DMS114 treated with DMSO at 0.1 percent for 48 hours (cell line): ENCODE measurements around the gene PUSL1.
A peak's percentile ranks its signal among the peaks of the same experiment; 100 is the strongest.

ENCODE experiments used
- DNase-seq: peaks from one replicate; lab custom pipeline; 2025; ENCODE audit not compliant: unreplicated experiment; lab: John Stamatoyannopoulos, UW

PUSL1 gene

DNA sequence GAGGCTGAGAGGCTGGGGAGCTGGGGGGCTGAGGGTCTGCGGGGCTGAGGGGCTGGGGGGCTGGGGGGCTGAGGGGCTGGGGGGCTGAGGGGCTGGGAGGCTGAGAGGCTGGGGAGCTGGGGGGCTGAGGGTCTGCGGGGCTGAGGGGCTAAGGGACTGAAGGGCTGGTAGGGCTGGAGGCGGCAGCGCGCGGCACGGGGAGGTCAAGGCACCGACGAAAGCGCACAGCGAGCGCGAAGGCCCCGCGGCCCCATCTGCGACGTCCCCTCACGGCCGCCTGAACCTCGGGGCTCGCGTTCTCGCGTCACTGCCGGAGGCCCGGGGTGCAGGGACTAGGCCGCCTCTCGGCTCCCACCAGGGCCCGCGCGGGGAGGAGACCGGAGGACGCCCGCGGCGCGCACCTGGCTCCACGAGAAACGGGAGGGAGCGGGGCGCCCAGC lies 15.7 kb downstream of the PUSL1 start:
- DNase-seq, result no peak

DNA sequence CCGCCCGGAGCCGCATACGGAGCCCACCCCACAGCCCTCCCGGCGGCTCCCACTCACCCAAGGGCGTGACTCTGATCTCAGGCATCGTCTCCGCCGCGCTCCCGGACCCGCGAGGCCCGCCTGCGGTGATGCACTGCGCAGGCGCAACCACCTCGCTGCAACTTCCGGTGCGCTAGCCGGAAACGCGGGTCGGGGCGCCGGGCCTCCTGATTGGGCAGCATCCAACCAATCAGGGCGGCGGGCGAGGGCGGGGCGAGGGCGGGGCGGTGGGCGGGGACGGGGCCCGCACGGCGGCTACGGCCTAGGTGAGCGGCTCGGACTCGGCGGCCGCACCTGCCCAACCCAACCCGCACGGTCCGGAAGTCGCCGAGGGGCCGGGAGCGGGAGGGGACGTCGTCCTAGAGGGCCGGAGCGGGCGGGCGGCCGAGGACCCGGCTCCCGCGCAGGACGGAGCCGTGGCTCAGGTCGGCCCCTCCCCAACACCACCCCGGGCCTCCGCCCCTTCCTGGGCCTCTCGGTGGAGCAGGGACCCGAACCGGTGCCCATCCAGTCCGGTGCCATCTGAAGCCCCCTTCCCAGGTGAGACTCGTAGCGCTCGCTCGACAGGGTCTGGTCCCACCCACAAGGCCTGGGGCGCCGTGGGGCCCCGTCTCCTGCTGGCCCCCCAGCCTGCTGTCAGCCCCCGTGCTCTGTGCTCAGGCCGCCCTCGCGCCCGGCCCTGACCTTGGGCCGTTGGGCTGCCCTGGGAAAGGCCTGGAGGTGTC lies 16.3 kb downstream of the PUSL1 start, which contains the start of the genes CPTP and INTS11:
CPTP (plus strand) TSS at position 279 of the 764 bp plus-strand sequence. CDS start 2,109 bp downstream, outside the sequence.
INTS11 (minus strand) TSS at position 137 of the 764 bp plus-strand sequence; CDS start at position 85, 52 bp downstream.
- peak; percentile 70 for DNase-seq

DNA sequence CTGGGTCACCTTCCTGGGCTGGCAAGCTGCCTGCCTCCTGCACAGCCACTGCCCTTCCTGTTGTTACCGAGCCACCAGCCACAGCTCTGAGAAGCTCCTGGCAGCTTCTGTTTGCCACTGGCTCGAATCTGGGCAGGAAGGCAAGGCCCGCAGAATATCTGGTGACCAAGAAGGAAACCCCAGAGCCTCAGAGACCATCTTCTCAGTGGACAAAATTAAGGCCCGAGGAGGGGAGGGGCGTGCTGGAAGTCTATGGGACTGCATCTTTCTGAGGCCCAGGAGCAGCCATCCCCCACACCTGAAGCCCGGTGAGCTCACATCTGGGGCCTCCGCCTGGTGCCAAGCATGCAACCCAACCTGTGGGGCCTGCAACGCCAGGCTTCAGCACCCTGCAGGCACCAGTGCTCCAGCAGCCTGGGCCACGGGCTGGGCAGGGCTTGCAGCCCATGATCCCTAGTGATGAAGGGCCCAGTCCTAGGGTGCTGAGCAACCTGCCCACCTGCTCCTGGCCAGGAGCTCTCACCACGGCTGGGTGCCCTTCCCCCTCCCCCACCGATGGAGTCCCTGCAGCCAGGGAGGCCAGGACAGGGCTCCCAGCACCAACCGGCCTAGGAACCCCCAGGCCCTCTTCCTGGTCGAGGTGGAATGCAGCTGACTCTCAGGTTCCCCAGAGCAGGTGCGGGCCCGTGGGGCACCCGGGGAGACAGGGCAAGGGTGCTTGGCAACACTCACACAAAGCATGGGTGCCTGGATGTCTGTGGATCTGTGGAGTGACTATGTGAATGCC lies 17.1 kb downstream of the PUSL1 start:
- no peak for DNase-seq

DNA sequence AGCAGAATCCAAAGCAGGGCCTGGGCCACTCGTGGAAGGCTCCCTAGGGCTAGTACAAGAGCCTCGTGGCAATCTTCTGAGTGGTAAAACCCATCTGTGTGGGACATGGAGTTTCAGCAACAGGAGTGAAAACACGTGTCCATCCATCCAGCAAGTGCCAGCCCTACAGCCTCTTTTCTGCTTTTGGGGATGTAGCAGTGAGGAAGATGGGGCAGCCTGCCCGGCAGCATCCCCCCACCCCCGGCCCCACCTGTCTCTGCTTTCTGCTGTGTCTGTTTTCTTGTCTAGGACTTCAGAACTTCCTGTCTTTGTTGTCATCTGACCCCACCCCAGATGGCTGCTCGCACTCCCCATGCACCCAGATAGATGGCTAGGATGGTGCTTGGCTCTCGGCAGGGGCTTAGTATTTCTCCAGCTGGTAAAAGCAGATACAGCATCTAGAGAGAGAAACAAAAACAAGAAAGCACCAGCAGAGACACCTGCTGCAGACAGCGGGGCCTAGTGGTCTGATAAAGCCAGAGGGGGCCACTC lies 17.7 kb downstream of the PUSL1 start:
- no peak for DNase-seq

DNA sequence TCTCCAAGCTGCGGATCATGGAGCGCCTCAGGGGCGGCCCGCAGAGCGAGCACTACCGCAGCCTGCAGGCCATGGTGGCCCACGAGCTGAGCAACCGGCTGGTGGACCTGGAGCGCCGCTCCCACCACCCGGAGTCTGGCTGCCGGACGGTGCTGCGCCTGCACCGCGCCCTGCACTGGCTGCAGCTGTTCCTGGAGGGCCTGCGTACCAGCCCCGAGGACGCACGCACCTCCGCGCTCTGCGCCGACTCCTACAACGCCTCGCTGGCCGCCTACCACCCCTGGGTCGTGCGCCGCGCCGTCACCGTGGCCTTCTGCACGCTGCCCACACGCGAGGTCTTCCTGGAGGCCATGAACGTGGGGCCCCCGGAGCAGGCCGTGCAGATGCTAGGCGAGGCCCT lies 18.9 kb downstream of the PUSL1 start:
- no peak for DNase-seq

DNA sequence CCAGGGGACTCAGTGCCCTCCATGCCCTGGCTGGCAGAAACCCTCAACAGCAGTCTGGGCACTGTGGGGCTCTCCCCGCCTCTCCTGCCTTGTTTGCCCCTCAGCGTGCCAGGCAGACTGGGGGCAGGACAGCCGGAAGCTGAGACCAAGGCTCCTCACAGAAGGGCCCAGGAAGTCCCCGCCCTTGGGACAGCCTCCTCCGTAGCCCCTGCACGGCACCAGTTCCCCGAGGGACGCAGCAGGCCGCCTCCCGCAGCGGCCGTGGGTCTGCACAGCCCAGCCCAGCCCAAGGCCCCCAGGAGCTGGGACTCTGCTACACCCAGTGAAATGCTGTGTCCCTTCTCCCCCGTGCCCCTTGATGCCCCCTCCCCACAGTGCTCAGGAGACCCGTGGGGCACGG lies 19.9 kb downstream of the PUSL1 start:
- no peak for DNase-seq

DNA sequence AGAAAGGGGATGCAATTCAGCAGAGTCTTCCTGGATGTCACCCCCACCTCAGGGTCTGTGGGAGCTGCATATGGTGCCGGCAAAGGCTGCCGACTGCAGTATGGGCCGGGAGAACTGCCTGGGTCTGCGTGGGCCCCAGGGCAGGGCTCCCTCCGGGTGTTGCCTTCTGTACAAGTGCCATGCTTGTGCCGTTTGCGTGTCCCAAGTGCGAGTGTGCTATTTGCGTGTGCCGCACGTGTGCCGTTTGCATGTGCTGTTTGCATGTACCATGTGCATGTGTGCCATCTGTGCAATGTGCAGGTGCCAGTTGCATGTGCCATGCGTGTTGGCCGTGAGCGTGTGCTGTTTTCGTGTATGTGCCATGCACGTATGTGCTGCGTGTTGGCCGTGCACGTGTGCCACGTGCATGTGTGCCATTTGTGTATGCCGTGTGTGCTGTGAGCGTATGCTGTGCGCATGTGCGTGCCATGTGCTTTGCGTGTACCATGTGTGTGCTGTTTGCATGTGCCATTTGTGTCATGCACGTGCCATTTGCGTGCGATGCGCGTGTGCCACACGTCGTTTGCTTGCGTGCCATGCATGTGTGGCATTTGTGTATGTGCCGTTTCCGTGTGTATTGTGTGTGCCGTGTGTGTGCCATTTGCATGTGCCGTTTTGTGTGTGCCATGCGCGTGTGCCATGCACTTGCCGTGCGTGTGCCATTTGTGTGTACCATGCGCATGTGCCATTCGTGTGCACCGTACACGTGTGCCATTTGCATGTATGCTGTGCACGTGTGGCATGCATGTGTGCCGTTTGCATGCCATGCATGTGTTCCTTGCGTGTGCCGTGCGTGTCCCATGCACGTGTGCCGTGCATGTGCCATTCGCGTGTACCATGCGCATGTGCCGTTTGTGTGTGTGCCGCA lies 21.2 kb downstream of the PUSL1 start:
- DNase-seq, result no peak

DNA sequence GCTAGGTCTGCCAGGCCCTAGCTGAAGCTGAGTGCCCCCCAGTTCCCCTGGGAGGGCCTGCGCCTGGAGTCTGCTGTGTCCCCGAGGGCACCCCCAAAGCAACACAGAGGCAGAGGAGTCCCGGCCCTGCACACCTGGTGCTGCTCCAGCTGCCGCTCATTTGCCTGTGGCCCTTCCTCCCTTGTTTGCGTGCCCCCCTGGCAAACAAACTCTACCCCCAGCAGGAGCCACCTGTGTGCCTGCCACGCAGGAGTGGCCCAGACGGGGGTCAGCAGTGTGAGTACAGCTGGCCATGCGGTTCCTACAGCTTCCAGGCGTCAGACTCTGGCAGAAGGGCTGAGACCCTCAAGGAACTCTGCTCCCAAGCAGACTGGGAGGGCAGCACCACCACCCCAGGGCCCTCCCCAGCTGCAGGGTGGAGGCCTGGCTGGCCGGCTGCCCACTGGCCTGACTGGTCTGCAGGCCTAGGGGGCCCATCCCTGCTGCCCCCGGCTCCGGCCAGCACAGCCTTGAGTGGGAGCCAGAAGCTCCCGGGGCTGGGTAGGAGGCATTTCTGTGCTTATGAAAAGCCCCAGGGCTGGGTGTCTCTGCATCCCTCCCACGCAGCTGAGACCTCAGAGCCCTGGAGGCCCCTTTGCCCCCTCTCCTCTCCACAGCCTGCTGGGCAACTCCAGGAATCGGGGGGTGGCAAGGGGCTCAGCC lies 22.1 kb downstream of the PUSL1 start:
- DNase-seq, result no peak

DNA sequence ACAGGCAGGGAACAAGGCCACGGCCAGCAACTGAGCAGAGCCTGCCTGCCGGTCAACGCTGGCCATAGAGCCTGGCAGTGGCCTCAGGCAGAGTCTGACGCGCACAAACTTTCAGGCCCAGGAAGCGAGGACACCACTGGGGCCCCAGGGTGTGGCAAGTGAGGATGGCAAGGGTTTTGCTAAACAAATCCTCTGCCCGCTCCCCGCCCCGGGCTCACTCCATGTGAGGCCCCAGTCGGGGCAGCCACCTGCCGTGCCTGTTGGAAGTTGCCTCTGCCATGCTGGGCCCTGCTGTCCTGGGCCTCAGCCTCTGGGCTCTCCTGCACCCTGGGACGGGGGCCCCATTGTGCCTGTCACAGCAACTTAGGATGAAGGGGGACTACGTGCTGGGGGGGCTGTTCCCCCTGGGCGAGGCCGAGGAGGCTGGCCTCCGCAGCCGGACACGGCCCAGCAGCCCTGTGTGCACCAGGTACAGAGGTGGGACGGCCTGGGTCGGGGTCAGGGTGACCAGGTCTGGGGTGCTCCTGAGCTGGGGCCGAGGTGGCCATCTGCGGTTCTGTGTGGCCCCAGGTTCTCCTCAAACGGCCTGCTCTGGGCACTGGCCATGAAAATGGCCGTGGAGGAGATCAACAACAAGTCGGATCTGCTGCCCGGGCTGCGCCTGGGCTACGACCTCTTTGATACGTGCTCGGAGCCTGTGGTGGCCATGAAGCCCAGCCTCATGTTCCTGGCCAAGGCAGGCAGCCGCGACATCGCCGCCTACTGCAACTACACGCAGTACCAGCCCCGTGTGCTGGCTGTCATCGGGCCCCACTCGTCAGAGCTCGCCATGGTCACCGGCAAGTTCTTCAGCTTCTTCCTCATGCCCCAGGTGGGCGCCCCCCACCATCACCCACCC lies 22.9 kb downstream of the PUSL1 start, which contains the start of gene TAS1R3:
TAS1R3 (plus strand) TSS at position 213 of the 898 bp plus-strand sequence; CDS start at position 279, 66 bp downstream.
- DNase-seq, result no peak

DNA sequence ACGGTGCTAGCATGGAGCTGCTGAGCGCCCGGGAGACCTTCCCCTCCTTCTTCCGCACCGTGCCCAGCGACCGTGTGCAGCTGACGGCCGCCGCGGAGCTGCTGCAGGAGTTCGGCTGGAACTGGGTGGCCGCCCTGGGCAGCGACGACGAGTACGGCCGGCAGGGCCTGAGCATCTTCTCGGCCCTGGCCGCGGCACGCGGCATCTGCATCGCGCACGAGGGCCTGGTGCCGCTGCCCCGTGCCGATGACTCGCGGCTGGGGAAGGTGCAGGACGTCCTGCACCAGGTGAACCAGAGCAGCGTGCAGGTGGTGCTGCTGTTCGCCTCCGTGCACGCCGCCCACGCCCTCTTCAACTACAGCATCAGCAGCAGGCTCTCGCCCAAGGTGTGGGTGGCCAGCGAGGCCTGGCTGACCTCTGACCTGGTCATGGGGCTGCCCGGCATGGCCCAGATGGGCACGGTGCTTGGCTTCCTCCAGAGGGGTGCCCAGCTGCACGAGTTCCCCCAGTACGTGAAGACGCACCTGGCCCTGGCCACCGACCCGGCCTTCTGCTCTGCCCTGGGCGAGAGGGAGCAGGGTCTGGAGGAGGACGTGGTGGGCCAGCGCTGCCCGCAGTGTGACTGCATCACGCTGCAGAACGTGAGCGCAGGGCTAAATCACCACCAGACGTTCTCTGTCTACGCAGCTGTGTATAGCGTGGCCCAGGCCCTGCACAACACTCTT lies 23.8 kb downstream of the PUSL1 start:
- DNase-seq, result no peak

DNA sequence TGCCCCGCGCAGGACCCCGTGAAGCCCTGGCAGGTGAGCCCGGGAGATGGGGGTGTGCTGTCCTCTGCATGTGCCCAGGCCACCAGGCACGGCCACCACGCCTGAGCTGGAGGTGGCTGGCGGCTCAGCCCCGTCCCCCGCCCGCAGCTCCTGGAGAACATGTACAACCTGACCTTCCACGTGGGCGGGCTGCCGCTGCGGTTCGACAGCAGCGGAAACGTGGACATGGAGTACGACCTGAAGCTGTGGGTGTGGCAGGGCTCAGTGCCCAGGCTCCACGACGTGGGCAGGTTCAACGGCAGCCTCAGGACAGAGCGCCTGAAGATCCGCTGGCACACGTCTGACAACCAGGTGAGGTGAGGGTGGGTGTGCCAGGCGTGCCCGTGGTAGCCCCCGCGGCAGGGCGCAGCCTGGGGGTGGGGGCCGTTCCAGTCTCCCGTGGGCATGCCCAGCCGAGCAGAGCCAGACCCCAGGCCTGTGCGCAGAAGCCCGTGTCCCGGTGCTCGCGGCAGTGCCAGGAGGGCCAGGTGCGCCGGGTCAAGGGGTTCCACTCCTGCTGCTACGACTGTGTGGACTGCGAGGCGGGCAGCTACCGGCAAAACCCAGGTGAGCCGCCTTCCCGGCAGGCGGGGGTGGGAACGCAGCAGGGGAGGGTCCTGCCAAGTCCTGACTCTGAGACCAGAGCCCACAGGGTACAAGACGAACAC lies 24.5 kb downstream of the PUSL1 start:
- no peak for DNase-seq

DNA sequence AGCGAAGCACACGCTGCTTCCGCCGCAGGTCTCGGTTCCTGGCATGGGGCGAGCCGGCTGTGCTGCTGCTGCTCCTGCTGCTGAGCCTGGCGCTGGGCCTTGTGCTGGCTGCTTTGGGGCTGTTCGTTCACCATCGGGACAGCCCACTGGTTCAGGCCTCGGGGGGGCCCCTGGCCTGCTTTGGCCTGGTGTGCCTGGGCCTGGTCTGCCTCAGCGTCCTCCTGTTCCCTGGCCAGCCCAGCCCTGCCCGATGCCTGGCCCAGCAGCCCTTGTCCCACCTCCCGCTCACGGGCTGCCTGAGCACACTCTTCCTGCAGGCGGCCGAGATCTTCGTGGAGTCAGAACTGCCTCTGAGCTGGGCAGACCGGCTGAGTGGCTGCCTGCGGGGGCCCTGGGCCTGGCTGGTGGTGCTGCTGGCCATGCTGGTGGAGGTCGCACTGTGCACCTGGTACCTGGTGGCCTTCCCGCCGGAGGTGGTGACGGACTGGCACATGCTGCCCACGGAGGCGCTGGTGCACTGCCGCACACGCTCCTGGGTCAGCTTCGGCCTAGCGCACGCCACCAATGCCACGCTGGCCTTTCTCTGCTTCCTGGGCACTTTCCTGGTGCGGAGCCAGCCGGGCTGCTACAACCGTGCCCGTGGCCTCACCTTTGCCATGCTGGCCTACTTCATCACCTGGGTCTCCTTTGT lies 25.3 kb downstream of the PUSL1 start:
- DNase-seq, result no peak

DNA sequence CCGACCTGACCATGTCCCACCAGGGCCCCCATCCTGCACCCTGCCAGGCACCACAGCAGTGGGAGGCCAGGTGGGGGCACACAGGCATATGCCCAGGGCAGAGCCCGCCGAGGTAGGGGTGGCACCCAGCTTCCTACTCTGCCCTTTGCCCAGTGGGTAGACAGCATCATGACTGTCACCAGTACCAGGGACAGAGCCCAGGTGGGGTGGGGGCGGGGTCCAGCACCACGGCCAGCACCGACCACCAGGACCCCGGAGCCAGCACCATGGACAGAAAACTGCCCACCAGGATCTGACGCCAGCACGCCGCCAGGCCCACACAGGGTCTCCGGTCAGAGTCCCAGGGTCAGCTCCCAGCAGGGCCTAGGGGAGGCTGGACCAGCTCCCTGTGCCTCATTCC lies 26.4 kb downstream of the PUSL1 start:
- DNase-seq, result no peak

DNA sequence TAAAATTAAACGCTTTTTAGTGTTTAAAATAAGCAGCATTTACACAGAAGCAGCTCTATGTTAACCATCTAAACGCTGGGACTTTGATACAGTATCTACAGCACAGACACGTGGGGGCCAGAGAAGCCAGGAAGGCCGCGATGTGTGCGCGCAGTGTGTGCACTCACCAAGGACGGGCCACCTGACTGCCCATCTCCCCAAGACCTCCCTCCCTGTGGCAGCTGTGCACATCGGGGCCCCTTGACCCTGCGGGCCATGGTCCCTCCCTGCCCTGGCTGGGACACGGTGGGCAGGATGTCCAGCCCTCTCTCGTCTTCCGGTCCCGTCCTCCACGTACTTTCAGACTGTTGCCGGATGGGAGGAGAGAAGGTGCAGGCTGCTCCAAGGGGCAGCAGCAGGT lies 26.9 kb downstream of the PUSL1 start:
- DNase-seq, result no peak

DNA sequence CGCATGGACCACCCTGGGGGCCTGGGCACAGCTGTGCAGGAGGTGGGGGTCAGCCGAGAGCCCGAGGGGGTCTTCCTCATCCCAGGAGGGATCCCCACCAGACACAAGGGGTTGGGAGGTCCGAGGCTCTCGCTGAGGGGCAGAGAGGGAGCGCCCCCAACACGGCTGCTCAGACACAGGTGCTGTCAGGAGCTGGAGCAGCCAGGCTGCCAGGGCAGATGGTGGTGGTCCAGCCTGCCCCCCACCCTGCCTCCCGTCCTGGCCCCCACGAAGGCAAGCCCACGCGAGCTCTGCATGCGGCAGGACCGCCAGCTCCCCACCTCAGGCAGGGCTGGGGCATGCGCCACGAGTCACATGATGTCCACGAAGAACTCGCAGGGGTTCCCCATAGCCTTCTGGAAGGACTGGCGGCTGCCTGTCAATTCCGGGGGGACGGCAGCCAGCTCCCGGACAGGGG lies 27.4 kb downstream of the PUSL1 start:
- no peak for DNase-seq

DNA sequence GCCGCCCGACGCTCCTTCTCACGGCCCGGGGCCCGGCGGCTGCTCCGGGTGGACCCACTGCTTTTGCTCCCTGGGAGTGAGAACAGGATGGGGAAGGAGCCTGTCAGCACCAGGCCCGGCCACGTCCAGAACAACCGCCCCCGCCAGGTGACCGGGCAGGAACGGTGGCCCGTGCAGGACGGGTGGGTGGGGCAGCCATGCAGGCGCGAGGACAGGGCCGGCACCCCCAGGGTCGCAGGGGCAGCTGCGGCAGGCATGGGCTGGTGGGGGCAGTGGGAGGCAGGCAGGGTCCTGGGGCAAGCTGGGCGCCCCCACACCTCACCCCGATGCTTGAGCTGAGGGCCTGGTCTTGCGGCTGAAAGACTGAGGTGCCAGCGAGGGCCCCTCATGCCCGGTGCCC lies 28.0 kb downstream of the PUSL1 start:
- no peak for DNase-seq
